Keratinocyte (primary cell): ENCODE results near the gene DPYSL5. TPM values are rescaled to one million over a fixed set of nuclear protein-coding genes. Genes with fewer than 3 reads are reported as not detected.

Experiments
- DNase-seq: peaks from one replicate; pipeline ENCODE4 v3.0.0-alpha.2; 2011; ENCODE audit warnings: low read depth, missing footprints, low spot score
- FAIRE-seq: peaks from 2 replicates; lab custom pipeline; 2011; peaks lifted over from hg19 to GRCh38; lab: Jason Lieb, UNC
- H2AFZ ChIP-seq: 2 replicates; pipeline ENCODE4 v1.6.0; 2012; ENCODE audit warnings: low read length, control low read depth, inconsistent platforms; ENCODE audit not compliant: control insufficient read depth
- H3K27ac ChIP-seq: 2 replicates; pipeline ENCODE4 v1.5.1; 2011; ENCODE audit warnings: low read length; ENCODE audit not compliant: control insufficient read depth, insufficient read depth
- H3K27me3 ChIP-seq: 3 replicates; pipeline ENCODE4 v1.6.0; 2011; ENCODE audit warnings: low read length; ENCODE audit not compliant: control insufficient read depth, insufficient read depth; ENCODE audit errors: extremely low read depth
- H3K36me3 ChIP-seq, 2 experiments: 2 replicates in 1 of 2; 3 replicates in 1 of 2; pipeline ENCODE4 v1.5.1; 2011; ENCODE audit warnings: low read length in 2 of 2, mild to moderate bottlenecking in 1 of 2; ENCODE audit not compliant: control insufficient read depth in 2 of 2, insufficient read depth in 2 of 2; ENCODE audit errors: extremely low read depth in 1 of 2
- H3K4me1 ChIP-seq: 3 replicates; pipeline ENCODE4 v1.5.1; 2011; ENCODE audit warnings: low read length; ENCODE audit not compliant: control insufficient read depth, insufficient read depth; ENCODE audit errors: extremely low read depth
- H3K4me2 ChIP-seq: 3 replicates; pipeline ENCODE4 v1.6.0; 2011; ENCODE audit warnings: low read depth, low read length; ENCODE audit not compliant: control insufficient read depth, insufficient read depth; ENCODE audit errors: extremely low read depth
- H3K4me3 ChIP-seq, 3 experiments: fragments of 200-600 bp in 1 of 3; sonication (generic) in 1 of 3; 2 replicates in 2 of 3; 3 replicates in 1 of 3; pipeline ENCODE4 v1.5.1; 2011 to 2016; ENCODE audit warnings: low read length in 3 of 3, mild to moderate bottlenecking in 3 of 3, control low read depth in 2 of 3, inconsistent platforms in 1 of 3, low read depth in 1 of 3, mixed read lengths in 1 of 3, mixed run types in 1 of 3, moderate library complexity in 1 of 3; ENCODE audit not compliant: control insufficient read depth in 2 of 3, insufficient read depth in 2 of 3; ENCODE audit errors: extremely low read depth in 1 of 3
- H3K79me2 ChIP-seq: 2 replicates; pipeline ENCODE4 v1.6.0; 2012; ENCODE audit warnings: low read length; ENCODE audit not compliant: control insufficient read depth, insufficient read depth
- H3K9ac ChIP-seq: 3 replicates; pipeline ENCODE4 v1.6.0; 2011; ENCODE audit warnings: low read length; ENCODE audit not compliant: control insufficient read depth, insufficient read depth; ENCODE audit errors: extremely low read depth
- H3K9me1 ChIP-seq: 3 replicates; pipeline ENCODE4 v1.6.0; 2011; ENCODE audit warnings: low read length; ENCODE audit not compliant: control insufficient read depth, insufficient read depth; ENCODE audit errors: extremely low read depth
- H3K9me3 ChIP-seq: 2 replicates; pipeline ENCODE4 v1.5.1; 2012; ENCODE audit warnings: low read depth, low read length; ENCODE audit not compliant: control insufficient read depth
- H4K20me1 ChIP-seq: 3 replicates; pipeline ENCODE4 v1.6.0; 2011; ENCODE audit warnings: low read length; ENCODE audit not compliant: control insufficient read depth, insufficient read depth; ENCODE audit errors: extremely low read depth
- CTCF ChIP-seq, 3 experiments: IDR thresholded peaks in 1 of 3; conservative IDR thresholded peaks in 1 of 3; optimal IDR thresholded peaks in 1 of 3; 2 replicates in 2 of 3; 3 replicates in 1 of 3; pipeline versions ENCODE3 to v1.5.1; 2011; ENCODE audit warnings: low read length in 3 of 3, mild to moderate bottlenecking in 3 of 3, moderate library complexity in 2 of 3, control low read depth in 1 of 3, inconsistent platforms in 1 of 3; ENCODE audit not compliant: insufficient read depth in 2 of 3; ENCODE audit errors: extremely low read depth in 1 of 3
- EZH2 ChIP-seq: IDR thresholded peaks from one replicate; pipeline ENCODE4 v1.6.1; 2012; ENCODE audit warnings: inconsistent platforms, mild to moderate bottlenecking, low read length, moderate library complexity
- dilution Hi-C: fragments of 300-500 bp; cut with MboI; formaldehyde crosslinking; loops from one replicate; pipeline ENCODE4 v1.7.0; 2020; ENCODE audit warnings: low sequenced_read_pairs; ENCODE audit not compliant: extremely low pct_ligation_motif_present
- polyA plus RNA-seq, 5 experiments: library from polyadenylated mRNA; depleted of rRNA in 3 of 5; stranded (reverse) in 3 of 5; stranded (forward) in 1 of 5; unstranded in 1 of 5; fragments of >200 nt; gene quantifications; 1 replicate in 1 of 5; 2 replicates in 3 of 5; 3 replicates in 1 of 5; pipeline versions ENCODE4 v1.2.1 to v1.2.3, GENCODE V29; 2011 to 2012; ENCODE audit warnings: missing spikeins in 2 of 5, low read depth in 1 of 5, low replicate concordance in 1 of 5

DPYSL5 gene
- polyA plus RNA-seq, 1 donor (not counting 4 experiments of a cell fraction or from before 2014, with no cell fraction given): not detected

GRCh38 chr2:26822877-26823276 is 25.1 kb upstream of the DPYSL5 start:
- Histone ChIP-seq H3K4me3 (no peak overlapping the region), H3K9me1 (no peaks in the 10 kb centered on the region), H3K9ac (no peak overlapping the region), H2AFZ (no peak overlapping the region), H3K9me3 (no peaks in the 10 kb centered on the region), H3K36me3 (no peaks in the 10 kb centered on the region), H3K79me2 (no peaks in the 10 kb centered on the region), H3K27me3 (peaks cover 4% of the 10 kb centered on the region), H3K4me2 (no peak overlapping the region), H3K27ac (no peak overlapping the region), H4K20me1 (no peaks in the 10 kb centered on the region), H3K4me1 (no peaks in the 10 kb centered on the region)
- TF ChIP-seq EZH2 (no peak), CTCF (optimal IDR thresholded peaks at IDR 0.05 in 1 of 3, IDR thresholded peaks at IDR 0.05 in 1 of 3, conservative IDR thresholded peaks at IDR 0.05 in 1 of 3; ENCODE audit: extremely low read depth in 1 of 3, insufficient read depth in 2 of 3, low read length in 3 of 3) (no peak)
- DNase-seq: no peak
- no peak for FAIRE-seq
- dilution Hi-C loops: no loop called here

- Histone ChIP-seq H3K9me1 (no peaks in the 10 kb centered on the region), H3K79me2 (no peaks in the 10 kb centered on the region), H2AFZ (no peak overlapping the region), H3K4me2 (no peak overlapping the region), H3K4me3 (no peak overlapping the region), H3K9ac (no peak overlapping the region), H3K9me3 (no peaks in the 10 kb centered on the region), H3K27me3 (no peaks in the 10 kb centered on the region), H3K27ac (no peak overlapping the region), H3K4me1 (no peaks in the 10 kb centered on the region), H3K36me3 (no peaks in the 10 kb centered on the region), H4K20me1 (no peaks in the 10 kb centered on the region)
- dilution Hi-C loops: no loop called here
- no peak for FAIRE-seq
- no peak for DNase-seq
- TF ChIP-seq EZH2 (no peak), CTCF (optimal IDR thresholded peaks at IDR 0.05 in 1 of 3, IDR thresholded peaks at IDR 0.05 in 1 of 3, conservative IDR thresholded peaks at IDR 0.05 in 1 of 3; ENCODE audit: extremely low read depth in 1 of 3, insufficient read depth in 2 of 3, low read length in 3 of 3) (peak in 1 of 3 experiments; percentile 5)
These were observed 9.6 kb upstream of the DPYSL5 start for GRCh38 chr2:26838121-26838906.
